WTC11 (cell line): ENCODE data around the gene SOX5. TPM values are rescaled to one million over a fixed set of nuclear protein-coding genes. Genes with fewer than 3 reads are reported as not detected.

Experiments
- ATAC-seq: fragments of 200-7000 bp; cut with Tn5 transposase; 2 replicates; pipeline ENCODE4 v1.10.0; 2021; ENCODE audit warnings: mild to moderate bottlenecking, moderate library complexity
- CTCF ChIA-PET: fragments of 300-600 bp; sonication (Branson Sonifier 250); formaldehyde crosslinking; loops from one replicate; lab custom pipeline; 2021; ENCODE audit warnings: antibody characterized with exemption; lab: Charles Lee
- POLR2A ChIA-PET: fragments of 350-600 bp; sonication (Branson Sonifier 250); formaldehyde crosslinking; loops from one replicate; lab custom pipeline; 2021; ENCODE audit warnings: antibody characterized with exemption; lab: Charles Lee
- DNase-seq: peaks from one replicate; pipeline ENCODE4 v3.0.0; 2021; ENCODE audit warnings: low spot score
- H3K27ac Mint-ChIP-seq: 2 replicates; pipeline ENCODE4 v1.8.0; 2021; ENCODE audit warnings: mixed read lengths
- H3K27me3 Mint-ChIP-seq: 2 replicates; pipeline ENCODE4 v1.8.0; 2021; ENCODE audit warnings: low read depth, mild to moderate bottlenecking, moderate library complexity, mixed read lengths
- H3K36me3 Mint-ChIP-seq: 2 replicates; pipeline ENCODE4 v1.8.0; 2021; ENCODE audit warnings: mixed read lengths
- H3K4me1 Mint-ChIP-seq: 2 replicates; pipeline ENCODE4 v1.8.0; 2022; ENCODE audit warnings: mixed read lengths
- H3K4me3 Mint-ChIP-seq: 2 replicates; pipeline ENCODE4 v1.8.0; 2021; ENCODE audit warnings: mild to moderate bottlenecking, moderate library complexity, mixed read lengths
- H3K9me3 Mint-ChIP-seq: 2 replicates; pipeline ENCODE4 v1.8.0; 2021; ENCODE audit warnings: mixed read lengths
- ATF1 ChIP-seq: sonication (generic); formaldehyde crosslinking; IDR thresholded peaks from 2 replicates; pipeline ENCODE4 v1.8.1; 2023; ENCODE audit warnings: mild to moderate bottlenecking, moderate library complexity, missing genetic modification reagents
- CTCF ChIP-seq: fragments of 200-600 bp; IDR thresholded peaks from 2 replicates; pipeline ENCODE4 v1.8.0; 2022; ENCODE audit warnings: antibody characterized with exemption
- E2F5 ChIP-seq: sonication (generic); formaldehyde crosslinking; IDR thresholded peaks from 2 replicates; pipeline ENCODE4 v1.8.1; 2022; ENCODE audit warnings: mild to moderate bottlenecking, moderate library complexity, missing genetic modification reagents
- FOXJ3 ChIP-seq: sonication (generic); formaldehyde crosslinking; IDR thresholded peaks from 2 replicates; pipeline ENCODE4 v1.9.0; 2021; ENCODE audit warnings: missing genetic modification reagents, mild to moderate bottlenecking, borderline replicate concordance
- FOXK1 ChIP-seq: sonication (generic); formaldehyde crosslinking; IDR thresholded peaks from 2 replicates; pipeline ENCODE4 v1.8.0; 2022; ENCODE audit warnings: mild to moderate bottlenecking, moderate library complexity, missing genetic modification reagents
- FOXP1 ChIP-seq: sonication (generic); formaldehyde crosslinking; IDR thresholded peaks from 2 replicates; pipeline ENCODE4 v1.8.0; 2022; ENCODE audit warnings: missing genetic modification reagents, mild to moderate bottlenecking, moderate library complexity, borderline replicate concordance
- GABPB1 ChIP-seq: sonication (generic); formaldehyde crosslinking; IDR thresholded peaks from 2 replicates; pipeline ENCODE4 v1.8.1; 2023; ENCODE audit warnings: mild to moderate bottlenecking, missing genetic modification reagents
- HMGA2 ChIP-seq: fragments of 250-450 bp; sonication (Bioruptor Pico); IDR thresholded peaks from 2 replicates; pipeline ENCODE4 v1.4.0; 2021; ENCODE audit warnings: mild to moderate bottlenecking, moderate library complexity
- IRF1 ChIP-seq: sonication (generic); formaldehyde crosslinking; IDR thresholded peaks from 2 replicates; pipeline ENCODE4 v1.8.0; 2023; ENCODE audit warnings: missing genetic modification reagents
- JUN ChIP-seq: sonication (generic); formaldehyde crosslinking; IDR thresholded peaks from 2 replicates; pipeline ENCODE4 v1.8.0; 2023; ENCODE audit warnings: mild to moderate bottlenecking, missing genetic modification reagents
- MAX ChIP-seq: sonication (generic); formaldehyde crosslinking; IDR thresholded peaks from 2 replicates; pipeline ENCODE4 v1.8.0; 2022; ENCODE audit warnings: mild to moderate bottlenecking, missing genetic modification reagents
- MLX ChIP-seq: sonication (generic); formaldehyde crosslinking; IDR thresholded peaks from 2 replicates; pipeline ENCODE4 v1.8.1; 2023; ENCODE audit warnings: mild to moderate bottlenecking, missing genetic modification reagents, moderate library complexity
- NR2C2 ChIP-seq: sonication (generic); formaldehyde crosslinking; IDR thresholded peaks from 2 replicates; pipeline ENCODE4 v1.8.0; 2022; ENCODE audit warnings: mild to moderate bottlenecking, missing genetic modification reagents
- PRRX2 ChIP-seq: fragments of 250-450 bp; sonication (Bioruptor Pico); IDR thresholded peaks from 2 replicates; pipeline ENCODE4 v1.8.0; 2021; ENCODE audit warnings: mild to moderate bottlenecking
- SMAD4 ChIP-seq: sonication (generic); formaldehyde crosslinking; IDR thresholded peaks from 2 replicates; pipeline ENCODE4 v1.8.0; 2022; ENCODE audit warnings: mild to moderate bottlenecking, missing genetic modification reagents
- STAT6 ChIP-seq: sonication (generic); formaldehyde crosslinking; conservative IDR thresholded peaks from 2 replicates; pipeline ENCODE4 v1.8.1; 2023; ENCODE audit warnings: mild to moderate bottlenecking, low read depth, missing genetic modification reagents, moderate library complexity
- USF2 ChIP-seq: sonication (generic); formaldehyde crosslinking; IDR thresholded peaks from 2 replicates; pipeline ENCODE4 v1.8.1; 2023; ENCODE audit warnings: mild to moderate bottlenecking, missing genetic modification reagents, moderate library complexity
- ZBTB43 ChIP-seq: sonication (generic); formaldehyde crosslinking; IDR thresholded peaks from 2 replicates; pipeline ENCODE4 v1.8.1; 2023; ENCODE audit warnings: mild to moderate bottlenecking, missing genetic modification reagents
- ZNF219 ChIP-seq: sonication (generic); formaldehyde crosslinking; IDR thresholded peaks from 2 replicates; pipeline ENCODE4 v1.8.0; 2023; ENCODE audit warnings: missing genetic modification reagents, mild to moderate bottlenecking, borderline replicate concordance
- ZNF263 ChIP-seq: sonication (generic); formaldehyde crosslinking; IDR thresholded peaks from 2 replicates; pipeline ENCODE4 v1.8.1; 2022; ENCODE audit warnings: low read depth, mild to moderate bottlenecking, moderate library complexity, missing genetic modification reagents
- total RNA-seq: library from RNA; stranded (reverse); gene quantifications from 3 replicates; pipeline ENCODE4 v1.2.3, GENCODE V29; 2021
- TF ChIP-seq, protein P1 (sequence below): sonication (generic); formaldehyde crosslinking; conservative IDR thresholded peaks from 2 replicates; pipeline ENCODE4 v1.8.1; 2022; ENCODE audit warnings: mild to moderate bottlenecking, missing genetic modification reagents
- TF ChIP-seq, protein P2 (sequence below): fragments of 250-450 bp; sonication (Bioruptor Pico); IDR thresholded peaks from 2 replicates; pipeline ENCODE4 v1.9.0; 2021; ENCODE audit warnings: moderate library complexity, mild to moderate bottlenecking, inconsistent platforms, borderline replicate concordance

Gene SOX5
- total RNA-seq, 1 experiment from 2014 or later, result 2.3 TPM

GRCh38 chr12:23857178-23857577 lies 92.3 kb downstream of the SOX5 start (continued):
- TF ChIP-seq CTCF, result no peak
- TF ChIP-seq ATF1, result no peak
- no peak for TF ChIP-seq SMAD4 (CRISPR knock-in tag)
- no peak for TF ChIP-seq NR2C2 (CRISPR knock-in tag)
- no peak for TF ChIP-seq HMGA2 (CRISPR knock-in tag)
- no peak for TF ChIP-seq MAX (CRISPR knock-in tag)

- no peak for DNase-seq
- H3K4me3 Mint-ChIP-seq, result no peak overlapping the region
- peaks cover 23% of the 10 kb centered on the region for H3K9me3 Mint-ChIP-seq
- CTCF ChIA-PET, result no interaction called here
- no peak overlapping the region for H3K27ac Mint-ChIP-seq
- ATAC-seq, result no peak
- TF ChIP-seq STAT6 (CRISPR knock-in tag) (no peak), IRF1 (CRISPR knock-in tag) (no peak), FOXK1 (CRISPR knock-in tag) (no peak), E2F5 (no peak), MLX (CRISPR knock-in tag) (no peak), FOXJ3 (CRISPR knock-in tag) (no peak), ZNF219 (CRISPR knock-in tag) (no peak), ATF1 (no peak), GABPB1 (CRISPR knock-in tag) (no peak), ZNF263 (CRISPR knock-in tag) (no peak)
- TF ChIP-seq, protein P1, sequence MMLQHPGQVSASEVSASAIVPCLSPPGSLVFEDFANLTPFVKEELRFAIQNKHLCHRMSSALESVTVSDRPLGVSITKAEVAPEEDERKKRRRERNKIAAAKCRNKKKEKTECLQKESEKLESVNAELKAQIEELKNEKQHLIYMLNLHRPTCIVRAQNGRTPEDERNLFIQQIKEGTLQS (CRISPR knock-in tag), result no peak
- TF ChIP-seq, all 79 proteins: peak for 0
- H3K36me3 Mint-ChIP-seq, result peaks cover 20% of the 10 kb centered on the region
- H3K27me3 Mint-ChIP-seq, result no peaks in the 10 kb centered on the region
- peaks cover 3% of the 10 kb centered on the region for H3K4me1 Mint-ChIP-seq
- POLR2A ChIA-PET, result no interaction called here
Observed at GRCh38 chr12:23855813-23856212, 93.7 kb downstream of the SOX5 start.

DNA sequence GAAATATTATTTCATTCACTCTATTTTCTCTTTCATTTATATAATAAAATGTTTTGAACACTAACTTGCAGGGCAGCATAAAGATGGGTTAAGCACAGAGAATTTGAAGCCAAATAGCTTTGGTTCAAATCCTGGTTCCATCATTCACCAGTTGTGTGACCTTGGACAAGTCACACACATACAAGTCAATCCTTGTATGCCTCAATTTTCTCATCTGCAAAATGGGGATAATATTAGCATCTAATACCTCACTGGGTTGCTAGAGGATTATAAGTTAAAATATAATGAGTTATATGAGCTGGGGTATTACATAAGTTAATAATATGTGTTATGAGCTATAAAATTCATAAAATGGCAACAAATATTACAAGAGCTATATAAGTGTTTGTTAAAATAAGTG lies 94.9 kb downstream of the SOX5 start:
- Mint-ChIP-seq H3K27me3 (no peaks in the 10 kb centered on the region), H3K4me1 (peaks cover 3% of the 10 kb centered on the region)
- POLR2A ChIA-PET, result no interaction called here
- no peak for ATAC-seq
- TF ChIP-seq USF2 (CRISPR knock-in tag), result no peak
- TF ChIP-seq, protein P2, sequence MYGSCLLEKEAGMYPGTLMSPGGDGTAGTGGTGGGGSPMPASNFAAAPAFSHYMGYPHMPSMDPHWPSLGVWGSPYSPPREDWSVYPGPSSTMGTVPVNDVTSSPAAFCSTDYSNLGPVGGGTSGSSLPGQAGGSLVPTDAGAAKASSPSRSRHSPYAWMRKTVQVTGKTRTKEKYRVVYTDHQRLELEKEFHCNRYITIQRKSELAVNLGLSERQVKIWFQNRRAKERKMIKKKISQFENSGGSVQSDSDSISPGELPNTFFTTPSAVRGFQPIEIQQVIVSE, result no peak
- TF ChIP-seq ZBTB43, result no peak
- TF ChIP-seq FOXP1 (CRISPR knock-in tag), result no peak
- TF ChIP-seq JUN, result no peak
- TF ChIP-seq PRRX2, result no peak
- TF ChIP-seq, all 79 proteins: peak for 0
- no peak for DNase-seq
- peaks cover 17% of the 10 kb centered on the region for H3K9me3 Mint-ChIP-seq
- CTCF ChIA-PET, result no interaction called here
- H3K27ac Mint-ChIP-seq, result no peak overlapping the region
- peaks cover 16% of the 10 kb centered on the region for H3K36me3 Mint-ChIP-seq
- H3K4me3 Mint-ChIP-seq, result no peak overlapping the region
